H1 (cell line): ENCODE results near the gene RASGEF1C. TPM values are rescaled to one million over a fixed set of nuclear protein-coding genes. Genes with fewer than 3 reads are reported as not detected.

Experiments
- CTCF ChIA-PET: fragments of 300-600 bp; sonication (Branson Sonifier 250); formaldehyde crosslinking; loops from one replicate; lab custom pipeline; 2021; ENCODE audit not compliant: partially characterized antibody; lab: Charles Lee
- POLR2A ChIA-PET: fragments of 300-600 bp; sonication (Branson Sonifier 250); formaldehyde crosslinking; loops from one replicate; lab custom pipeline; 2021; ENCODE audit warnings: inconsistent platforms; ENCODE audit not compliant: partially characterized antibody; lab: Charles Lee
- DNase-seq, 2 experiments: peaks; one replicate each; pipeline versions ENCODE4 v3.0.0 to v3.0.0-alpha.2; 2010 to 2022; ENCODE audit warnings: low spot score in 2 of 2, low read depth in 1 of 2, mixed read lengths in 1 of 2
- FAIRE-seq: peaks from 2 replicates; lab custom pipeline; 2011; peaks lifted over from hg19 to GRCh38; lab: Jason Lieb, UNC
- H2AFZ ChIP-seq: 2 replicates; pipeline ENCODE4 v1.8.1; 2012; ENCODE audit warnings: low read length, inconsistent platforms
- H2AK5ac ChIP-seq: 2 replicates; pipeline ENCODE4 v1.6.1; 2013; ENCODE audit warnings: low read depth, low read length
- H2BK120ac ChIP-seq: replicated peaks from 2 replicates; pipeline ENCODE3; 2013; ENCODE audit warnings: low read depth, low read length, inconsistent platforms
- H2BK12ac ChIP-seq: 2 replicates; pipeline ENCODE4 v1.6.1; 2013; ENCODE audit warnings: low read depth, low read length
- H2BK15ac ChIP-seq: 2 replicates; pipeline ENCODE4 v1.6.1; 2013; ENCODE audit warnings: low read length
- H2BK20ac ChIP-seq: 2 replicates; pipeline ENCODE4 v1.6.1; 2013; ENCODE audit warnings: low read length
- H2BK5ac ChIP-seq: 2 replicates; pipeline ENCODE4 v1.6.1; 2013; ENCODE audit warnings: low read depth, low read length
- H3K14ac ChIP-seq: 2 replicates; pipeline ENCODE4 v1.6.1; 2013; ENCODE audit warnings: inconsistent platforms; ENCODE audit not compliant: insufficient read length
- H3K18ac ChIP-seq: 2 replicates; pipeline ENCODE4 v1.6.1; 2013; ENCODE audit warnings: low read length; ENCODE audit errors: extremely low read depth
- H3K23ac ChIP-seq: 2 replicates; pipeline ENCODE4 v1.6.1; 2013; ENCODE audit warnings: inconsistent platforms; ENCODE audit not compliant: insufficient read length
- H3K23me2 ChIP-seq: 2 replicates; pipeline ENCODE4 v1.6.1; 2013; ENCODE audit warnings: low read depth, low read length
- H3K27ac ChIP-seq: 2 replicates; pipeline ENCODE4 v1.6.1; 2011; ENCODE audit warnings: low read depth, low read length, inconsistent platforms
- H3K27me3 ChIP-seq, 4 experiments: replicated peaks in 1 of 4; 1 replicate in 1 of 4; 2 replicates in 3 of 4; pipeline versions ENCODE4 v1.6.1 to v1.8.1; 2011 to 2013; ENCODE audit warnings: low read length in 3 of 4, mild to moderate bottlenecking in 3 of 4, inconsistent platforms in 2 of 4, mixed read lengths in 2 of 4, moderate library complexity in 1 of 4; ENCODE audit not compliant: control insufficient read depth in 3 of 4, insufficient read depth in 3 of 4; ENCODE audit errors: extremely low read depth in 1 of 4
- H3K36me3 ChIP-seq, 4 experiments: 2 replicates each; pipeline versions ENCODE4 v1.6.1 to v1.8.1; 2011 to 2013; ENCODE audit warnings: mild to moderate bottlenecking in 4 of 4, low read length in 3 of 4, moderate library complexity in 2 of 4, control low read depth in 1 of 4, inconsistent platforms in 1 of 4; ENCODE audit not compliant: insufficient read depth in 4 of 4, control insufficient read depth in 2 of 4
- H3K4ac ChIP-seq: replicated peaks from 2 replicates; pipeline ENCODE3; 2013; ENCODE audit warnings: low read length, low read depth, mixed read lengths, inconsistent platforms; ENCODE audit not compliant: insufficient read length
- H3K4me1 ChIP-seq, 4 experiments: replicated peaks in 1 of 4; 1 replicate in 1 of 4; 2 replicates in 3 of 4; pipeline versions ENCODE4 v1.6.1 to v1.8.1; 2011 to 2013; ENCODE audit warnings: low read length in 3 of 4, inconsistent platforms in 2 of 4, mixed read lengths in 1 of 4; ENCODE audit not compliant: insufficient read depth in 4 of 4, control insufficient read depth in 3 of 4
- H3K4me2 ChIP-seq, 2 experiments: 2 replicates each; pipeline versions ENCODE4 v1.6.1 to v1.8.1; 2011 to 2013; ENCODE audit warnings: low read depth in 2 of 2, low read length in 2 of 2, control low read depth in 1 of 2, inconsistent platforms in 1 of 2, mild to moderate bottlenecking in 1 of 2; ENCODE audit not compliant: insufficient read depth in 1 of 2
- H3K4me3 ChIP-seq, 4 experiments: fragments of 200-600, 300-600 bp in 1 of 4; sonication (generic), shearing (Covaris generic), sonication (Bioruptor Twin) in 1 of 4; 2 replicates each; pipeline versions ENCODE4 v1.5.1 to v1.8.1; 2011 to 2016; ENCODE audit warnings: low read length in 4 of 4, low read depth in 3 of 4, control low read depth in 2 of 4, inconsistent platforms in 2 of 4, mild to moderate bottlenecking in 2 of 4, mixed read lengths in 1 of 4, moderate library complexity in 1 of 4; ENCODE audit not compliant: insufficient read depth in 2 of 4; ENCODE audit errors: extremely low read depth in 1 of 4
- H3K56ac ChIP-seq: replicated peaks from 2 replicates; pipeline ENCODE3; 2013; ENCODE audit warnings: low read depth, mild to moderate bottlenecking, mixed read lengths, low read length, inconsistent platforms; ENCODE audit not compliant: insufficient read length
- H3K79me1 ChIP-seq: 2 replicates; pipeline ENCODE4 v1.6.1; 2013; ENCODE audit warnings: low read depth, low read length, control low read depth
- H3K79me2 ChIP-seq, 2 experiments: 2 replicates each; pipeline versions ENCODE4 v1.6.1 to v1.8.1; 2012 to 2013; ENCODE audit warnings: low read length in 2 of 2, mild to moderate bottlenecking in 2 of 2, inconsistent platforms in 1 of 2; ENCODE audit not compliant: insufficient read depth in 2 of 2, control insufficient read depth in 1 of 2
- H3K9ac ChIP-seq, 4 experiments: replicated peaks in 1 of 4; 1 replicate in 1 of 4; 2 replicates in 3 of 4; pipeline versions ENCODE4 v1.6.1 to v1.8.1; 2011 to 2013; ENCODE audit warnings: low read depth in 3 of 4, low read length in 3 of 4, control low read depth in 2 of 4, mild to moderate bottlenecking in 2 of 4, moderate library complexity in 2 of 4, inconsistent platforms in 1 of 4; ENCODE audit errors: extremely low read depth in 1 of 4
- H3K9me3 ChIP-seq, 2 experiments: 2 replicates each; pipeline versions ENCODE4 v1.6.1 to v1.8.1; 2012 to 2013; ENCODE audit warnings: mild to moderate bottlenecking in 2 of 2, moderate library complexity in 2 of 2, control low read depth in 1 of 2, inconsistent platforms in 1 of 2, low read depth in 1 of 2, low read length in 1 of 2, mixed read lengths in 1 of 2; ENCODE audit not compliant: insufficient read depth in 2 of 2
- H4K20me1 ChIP-seq, 2 experiments: replicated peaks in 1 of 2; 2 replicates each; pipeline versions ENCODE3 to v1.8.1; 2011 to 2013; ENCODE audit warnings: inconsistent platforms in 2 of 2, low read length in 2 of 2, mild to moderate bottlenecking in 1 of 2; ENCODE audit not compliant: insufficient read depth in 2 of 2, control insufficient read depth in 1 of 2
- H4K5ac ChIP-seq: 2 replicates; pipeline ENCODE4 v1.6.1; 2013; ENCODE audit warnings: low read length, low read depth, mixed read lengths, inconsistent platforms; ENCODE audit not compliant: insufficient read length
- H4K8ac ChIP-seq: 2 replicates; pipeline ENCODE4 v1.8.0; 2013; ENCODE audit warnings: mild to moderate bottlenecking, moderate library complexity, low read length, inconsistent platforms; ENCODE audit not compliant: insufficient read depth; ENCODE audit errors: extremely low read depth
- H4K91ac ChIP-seq: replicated peaks from 2 replicates; pipeline ENCODE3; 2013; ENCODE audit warnings: low read length, mixed read lengths, inconsistent platforms; ENCODE audit not compliant: insufficient read length
- EP300 ChIP-seq, 2 experiments: IDR thresholded peaks; 1 replicate in 1 of 2; 2 replicates in 1 of 2; pipeline ENCODE4 v1.6.1; 2011 to 2012; ENCODE audit warnings: low read depth in 2 of 2, low read length in 2 of 2, mild to moderate bottlenecking in 2 of 2, borderline replicate concordance in 1 of 2, inconsistent platforms in 1 of 2, moderate library complexity in 1 of 2
- HDAC2 ChIP-seq, 2 experiments: fragments of 300-600 bp in 1 of 2; sonication (generic) in 1 of 2; IDR thresholded peaks; 2 replicates each; pipeline ENCODE4 v1.6.1; 2011 to 2012; ENCODE audit warnings: low read depth in 2 of 2, low read length in 2 of 2, mild to moderate bottlenecking in 2 of 2, moderate library complexity in 2 of 2, borderline replicate concordance in 1 of 2, inconsistent platforms in 1 of 2
- KDM1A ChIP-seq: fragments of 200-600, 300-600 bp; sonication (generic); IDR thresholded peaks from 2 replicates; pipeline ENCODE4 v1.7.1; 2016; ENCODE audit warnings: mild to moderate bottlenecking, low read length, borderline replicate concordance
- RXRA ChIP-seq: IDR thresholded peaks from 2 replicates; pipeline ENCODE4 v1.6.1; 2011; ENCODE audit warnings: low read depth, mild to moderate bottlenecking, low read length, moderate library complexity; ENCODE audit not compliant: insufficient read depth
- SP1 ChIP-seq: IDR thresholded peaks from 2 replicates; pipeline ENCODE4 v1.6.1; 2011; ENCODE audit warnings: low read depth, low read length
- WGBS, 2 experiments: shearing (Covaris generic) in 1 of 2; methylation state at CpG; one replicate each; pipeline versions ENCODE4 v1.1.6 to v1.1.7; 2013 to 2015; ENCODE audit warnings: low lambda C conversion rate in 2 of 2, mixed read lengths in 2 of 2, inconsistent platforms in 1 of 2, low coverage in 1 of 2, missing lambda C conversion rate in 1 of 2; ENCODE audit not compliant: insufficient replicate concordance in 2 of 2, insufficient coverage in 1 of 2, insufficient read length in 1 of 2; ENCODE audit errors: extremely low coverage in 1 of 2, missing lambda C conversion rate in 1 of 2; 5-methylcytosine and 5-hydroxymethylcytosine counted together
- polyA plus RNA-seq, 7 experiments: library from polyadenylated mRNA; depleted of rRNA in 3 of 7; stranded (reverse) in 5 of 7; unstranded in 2 of 7; fragments of >200 nt in 5 of 7; fragments of 200-250 nt in 2 of 7; gene quantifications; 1 replicate in 5 of 7; 2 replicates in 1 of 7; 4 replicates in 1 of 7; pipeline versions ENCODE4 v1.2.1 to v1.2.3, GENCODE V29; 2011 to 2013; ENCODE audit warnings: missing spikeins in 2 of 7, mixed read lengths in 2 of 7
- total RNA-seq: library from RNA; stranded (reverse); fragmentation: NEBNext Ultra II Directional; extraction: Animal tissue kit (Norgen Biotek cat#: 25700); gene quantifications from 2 replicates; pipeline ENCODE4 v1.2.1, GENCODE V29; 2021

The RASGEF1C gene
- total and polyA plus RNA-seq, 2 of the 8 experiments (the other 6 are each of a cell fraction or from before 2014, with no cell fraction given): 0.26 to 0.61 TPM

GRCh38 chr5:180107005-180107404 lies 102.0 kb downstream of the RASGEF1C start:
- H2BK120ac ChIP-seq: no peak overlapping the region
- CTCF ChIA-PET: interaction anchor here (0.7 to 1.0 kb wide), 3 partner anchors 10 to 394 kb away, joined by 3 read pairs; no protein-coding TSS in a partner anchor
- no peak overlapping the region for H2AK5ac ChIP-seq
- TF ChIP-seq KDM1A: 0 out of 2 replicates have a peak, but pooled peaks have one; percentile 35
- no peak for TF ChIP-seq RXRA
- no peak; a peak in 1 of 4 replicates for TF ChIP-seq HDAC2 (IDR thresholded peaks at IDR 0.05; ENCODE audit: borderline replicate concordance in 1 of 2, low read depth in 2 of 2, low read length in 2 of 2)
- no peak for TF ChIP-seq SP1
- TF ChIP-seq EP300 (IDR thresholded peaks at IDR 0.05; ENCODE audit: borderline replicate concordance in 1 of 2, low read depth in 2 of 2, low read length in 2 of 2): no peak
- TF ChIP-seq, all 59 proteins: peak for 1
- Histone ChIP-seq H3K36me3 (no peaks in the 10 kb centered on the region), H4K20me1 (no peaks in the 10 kb centered on the region), H3K27ac (no peak overlapping the region), H3K4ac (no peak overlapping the region), H3K27me3 (no peaks in the 10 kb centered on the region), H3K56ac (no peak overlapping the region), H2AFZ (no peak overlapping the region), H3K4me2 (no peak overlapping the region), H3K23ac (no peak overlapping the region), H3K4me3 (no peak overlapping the region), H2BK15ac (no peak overlapping the region), H3K14ac (no peak overlapping the region), H3K79me2 (no peaks in the 10 kb centered on the region), H4K5ac (no peak overlapping the region), H3K79me1 (no peaks in the 10 kb centered on the region), H3K4me1 (peaks cover 0 to 4% (median 0%) of the 10 kb centered on the region in 4 experiments; a peak in 3 of 7 replicates), H3K18ac (no peak overlapping the region), H2BK5ac (no peak overlapping the region), H3K23me2 (no peaks in the 10 kb centered on the region), H2BK12ac (no peak overlapping the region), H3K9me3 (peaks cover 3 to 12% of the 10 kb centered on the region in 2 experiments; a peak in 3 of 4 replicates), H4K8ac (no peak overlapping the region), H4K91ac (no peak overlapping the region), H3K9ac (no peak overlapping the region), H2BK20ac (no peak overlapping the region)
- WGBS, 2 experiments: 78% methylated on average over 1 of the region's 1 CpG; no CpG with 5 or more reads in 1 of the 2 experiments
- POLR2A ChIA-PET: no interaction called here
- DNase-seq: no peak
- no peak for FAIRE-seq
